HEK293 (cell line): ENCODE data around the gene LRRIQ3.
A peak's percentile ranks its signal among the peaks of the same experiment; 100 is the strongest.

Source experiments
- BCL11A ChIP-seq: fragments of 450-650 bp; formaldehyde crosslinking; IDR thresholded peaks from 2 replicates; pipeline ENCODE4 v1.5.1; 2016; ENCODE audit warnings: low read depth, missing biosample characterization, missing genetic modification characterization
- GLI4 ChIP-seq: fragments of 450-650 bp; formaldehyde crosslinking; IDR thresholded peaks from 2 replicates; pipeline ENCODE4 v1.5.1; 2016; ENCODE audit warnings: missing biosample characterization, missing genetic modification characterization
- KLF1 ChIP-seq: fragments of 450-650 bp; formaldehyde crosslinking; IDR thresholded peaks from 2 replicates; pipeline ENCODE4 v1.5.1; 2016; ENCODE audit warnings: missing biosample characterization, missing genetic modification characterization
- KLF10 ChIP-seq: fragments of 450-650 bp; IDR thresholded peaks from 2 replicates; pipeline ENCODE4 v1.5.1; 2018; ENCODE audit warnings: missing biosample characterization, mild to moderate bottlenecking, missing genetic modification characterization
- MEIS1 ChIP-seq: sonication (generic); formaldehyde crosslinking; IDR thresholded peaks from 2 replicates; pipeline ENCODE4 v1.8.1; 2022; ENCODE audit warnings: missing genetic modification reagents, mild to moderate bottlenecking, borderline replicate concordance
- MZF1 ChIP-seq: fragments of 450-650 bp; formaldehyde crosslinking; IDR thresholded peaks from 2 replicates; pipeline ENCODE4 v1.5.1; 2017; ENCODE audit warnings: missing biosample characterization, missing genetic modification characterization, borderline replicate concordance
- SETDB1 ChIP-seq: IDR thresholded peaks from one replicate; pipeline ENCODE4 v1.6.1; 2017; ENCODE audit warnings: mild to moderate bottlenecking, low read length, moderate library complexity, mixed read lengths; ENCODE audit not compliant: insufficient read length
- ZEB2 ChIP-seq: fragments of 450-650 bp; formaldehyde crosslinking; IDR thresholded peaks from 2 replicates; pipeline ENCODE4 v1.5.1; 2016; ENCODE audit warnings: missing biosample characterization, missing genetic modification characterization
- ZFHX2 ChIP-seq: fragments of 450-650 bp; formaldehyde crosslinking; conservative IDR thresholded peaks from 2 replicates; pipeline ENCODE4 v1.5.1; 2016; ENCODE audit warnings: missing biosample characterization, missing genetic modification characterization
- ZNF10 ChIP-seq: fragments of 450-650 bp; formaldehyde crosslinking; IDR thresholded peaks from 2 replicates; pipeline ENCODE4 v1.5.1; 2017; ENCODE audit warnings: missing biosample characterization, missing genetic modification characterization
- ZNF132 ChIP-seq: fragments of 450-650 bp; formaldehyde crosslinking; IDR thresholded peaks from 2 replicates; pipeline ENCODE4 v1.5.1; 2017; ENCODE audit warnings: missing biosample characterization, missing genetic modification characterization, borderline replicate concordance
- ZNF184 ChIP-seq: fragments of 450-650 bp; IDR thresholded peaks from 2 replicates; pipeline ENCODE4 v1.5.1; 2018; ENCODE audit warnings: missing biosample characterization, mild to moderate bottlenecking, missing genetic modification characterization
- ZNF19 ChIP-seq: fragments of 450-650 bp; formaldehyde crosslinking; IDR thresholded peaks from 2 replicates; pipeline ENCODE4; 2016; ENCODE audit warnings: missing biosample characterization, missing genetic modification characterization, low read depth
- ZNF214 ChIP-seq: fragments of 450-650 bp; formaldehyde crosslinking; IDR thresholded peaks from 2 replicates; pipeline ENCODE4 v1.5.1; 2017; ENCODE audit warnings: missing biosample characterization, mild to moderate bottlenecking, missing genetic modification characterization, borderline replicate concordance
- ZNF23 ChIP-seq: fragments of 450-650 bp; formaldehyde crosslinking; IDR thresholded peaks from 2 replicates; pipeline ENCODE4 v1.5.1; 2016; ENCODE audit warnings: missing biosample characterization, missing genetic modification characterization, borderline replicate concordance
- ZNF391 ChIP-seq: fragments of 450-650 bp; formaldehyde crosslinking; IDR thresholded peaks from 2 replicates; pipeline ENCODE4 v1.5.1; 2016; ENCODE audit warnings: low read depth, missing biosample characterization, missing genetic modification characterization, borderline replicate concordance
- ZNF404 ChIP-seq: fragments of 450-650 bp; formaldehyde crosslinking; IDR thresholded peaks from 2 replicates; pipeline ENCODE4 v1.5.1; 2017; ENCODE audit warnings: missing biosample characterization, missing genetic modification characterization
- ZNF571 ChIP-seq: fragments of 450-650 bp; formaldehyde crosslinking; IDR thresholded peaks from 2 replicates; pipeline ENCODE4 v1.5.0; 2017; ENCODE audit warnings: missing biosample characterization, missing genetic modification characterization
- ZNF785 ChIP-seq: fragments of 450-650 bp; formaldehyde crosslinking; IDR thresholded peaks from 2 replicates; pipeline ENCODE4 v1.5.1; 2016; ENCODE audit warnings: missing biosample characterization, missing genetic modification characterization
- ZNF837 ChIP-seq: fragments of 450-650 bp; formaldehyde crosslinking; IDR thresholded peaks from 2 replicates; pipeline ENCODE4 v1.5.1; 2016; ENCODE audit warnings: missing biosample characterization, missing genetic modification characterization
- TF ChIP-seq, protein P1 (sequence below): fragments of 450-650 bp; formaldehyde crosslinking; IDR thresholded peaks from 2 replicates; pipeline ENCODE4 v1.5.1; 2016; ENCODE audit warnings: missing biosample characterization, missing genetic modification characterization
- TF ChIP-seq, protein P2 (sequence below): fragments of 450-650 bp; formaldehyde crosslinking; IDR thresholded peaks from 2 replicates; pipeline ENCODE4 v1.5.1; 2016; ENCODE audit warnings: missing biosample characterization, missing genetic modification characterization
- TF ChIP-seq, protein P3 (sequence below): fragments of 450-650 bp; formaldehyde crosslinking; IDR thresholded peaks from 2 replicates; pipeline ENCODE4 v1.5.1; 2016; ENCODE audit warnings: missing biosample characterization, missing genetic modification characterization
- TF ChIP-seq, protein P4 (sequence below): fragments of 450-650 bp; formaldehyde crosslinking; IDR thresholded peaks from 2 replicates; pipeline ENCODE4 v1.5.1; 2016; ENCODE audit warnings: missing biosample characterization, missing genetic modification characterization
- TF ChIP-seq, protein P5 (sequence below): fragments of 450-650 bp; formaldehyde crosslinking; optimal IDR thresholded peaks from 2 replicates; pipeline ENCODE3; 2016; ENCODE audit warnings: missing biosample characterization, mild to moderate bottlenecking, missing genetic modification characterization
- TF ChIP-seq, protein P6 (sequence below): fragments of 450-650 bp; formaldehyde crosslinking; IDR thresholded peaks from 2 replicates; pipeline ENCODE4 v1.5.1; 2017; ENCODE audit warnings: missing biosample characterization, mild to moderate bottlenecking, missing genetic modification characterization, moderate library complexity
- TF ChIP-seq, protein P7 (sequence below): IDR thresholded peaks from 2 replicates; pipeline ENCODE4 v1.6.1; 2011; ENCODE audit warnings: mild to moderate bottlenecking, low read depth, low read length, borderline replicate concordance

The LRRIQ3 gene

DNA sequence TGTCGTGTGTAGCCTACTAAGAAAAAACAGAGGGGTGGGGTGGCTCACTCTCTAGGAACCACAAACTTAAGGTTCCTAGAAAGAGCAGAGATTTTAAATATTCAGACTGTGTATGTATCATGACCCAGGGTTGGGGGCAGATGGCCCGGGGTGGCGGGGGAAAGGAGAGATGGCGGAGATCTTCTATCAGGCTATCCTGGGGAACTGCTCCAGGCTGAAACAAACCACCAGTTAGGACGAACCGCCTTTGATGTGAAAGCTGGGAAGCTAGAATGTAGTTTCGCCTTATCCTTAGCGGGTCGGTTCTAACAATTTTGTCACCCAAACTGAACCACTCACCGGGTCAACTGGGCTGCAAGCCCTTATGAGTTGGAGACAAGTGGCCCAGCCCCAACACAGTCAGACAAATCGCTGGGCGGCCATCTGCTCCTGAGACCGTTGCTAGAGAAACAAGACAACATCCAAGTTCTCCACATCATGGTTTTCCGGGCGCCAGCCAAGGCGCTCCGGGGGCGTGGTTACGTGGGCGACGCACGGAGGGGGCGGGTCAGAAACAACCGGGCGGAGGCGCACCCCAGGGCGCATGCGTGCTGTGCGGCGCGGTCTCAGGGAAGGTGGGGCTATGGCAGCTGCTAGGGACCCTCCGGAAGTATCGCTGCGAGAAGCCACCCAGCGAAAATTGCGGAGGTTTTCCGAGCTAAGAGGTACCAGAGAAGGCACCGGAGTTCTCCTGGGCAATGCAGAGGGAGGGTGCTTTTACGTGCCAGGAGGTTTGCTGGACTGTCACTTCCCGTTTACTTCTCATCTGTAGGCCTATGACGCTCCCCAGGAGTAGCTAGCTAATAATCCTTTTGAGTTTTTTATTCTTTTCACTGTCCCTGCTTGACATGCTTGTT is at the start of gene LRRIQ3, which contains the start of gene FPGT (continued):
- TF ChIP-seq, protein P1, sequence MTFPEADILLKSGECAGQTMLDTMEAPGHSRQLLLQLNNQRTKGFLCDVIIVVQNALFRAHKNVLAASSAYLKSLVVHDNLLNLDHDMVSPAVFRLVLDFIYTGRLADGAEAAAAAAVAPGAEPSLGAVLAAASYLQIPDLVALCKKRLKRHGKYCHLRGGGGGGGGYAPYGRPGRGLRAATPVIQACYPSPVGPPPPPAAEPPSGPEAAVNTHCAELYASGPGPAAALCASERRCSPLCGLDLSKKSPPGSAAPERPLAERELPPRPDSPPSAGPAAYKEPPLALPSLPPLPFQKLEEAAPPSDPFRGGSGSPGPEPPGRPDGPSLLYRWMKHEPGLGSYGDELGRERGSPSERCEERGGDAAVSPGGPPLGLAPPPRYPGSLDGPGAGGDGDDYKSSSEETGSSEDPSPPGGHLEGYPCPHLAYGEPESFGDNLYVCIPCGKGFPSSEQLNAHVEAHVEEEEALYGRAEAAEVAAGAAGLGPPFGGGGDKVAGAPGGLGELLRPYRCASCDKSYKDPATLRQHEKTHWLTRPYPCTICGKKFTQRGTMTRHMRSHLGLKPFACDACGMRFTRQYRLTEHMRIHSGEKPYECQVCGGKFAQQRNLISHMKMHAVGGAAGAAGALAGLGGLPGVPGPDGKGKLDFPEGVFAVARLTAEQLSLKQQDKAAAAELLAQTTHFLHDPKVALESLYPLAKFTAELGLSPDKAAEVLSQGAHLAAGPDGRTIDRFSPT (tag by site-specific recombination): no peak
- TF ChIP-seq ZNF214 (tag by site-specific recombination) (no peak), GLI4 (tag by site-specific recombination) (no peak), KLF1 (tag by site-specific recombination) (no peak), MZF1 (tag by site-specific recombination) (0 out of 2 replicates have a peak, but pooled peaks have one; percentile 12), ZNF19 (no peak), ZNF391 (tag by site-specific recombination) (no peak), ZFHX2 (tag by site-specific recombination) (peak; percentile 92), ZNF23 (tag by site-specific recombination) (no peak), ZNF785 (tag by site-specific recombination) (no peak), KLF10 (tag by site-specific recombination) (no peak), MEIS1 (CRISPR knock-in tag) (no peak), ZNF10 (tag by site-specific recombination) (no peak), ZNF571 (tag by site-specific recombination) (no peak), ZNF837 (no peak), ZEB2 (tag by site-specific recombination) (no peak), ZNF132 (tag by site-specific recombination) (no peak), BCL11A (tag by site-specific recombination) (no peak), SETDB1 (no peak), ZNF404 (tag by site-specific recombination) (no peak), ZNF184 (no peak)
- TF ChIP-seq, protein P2, sequence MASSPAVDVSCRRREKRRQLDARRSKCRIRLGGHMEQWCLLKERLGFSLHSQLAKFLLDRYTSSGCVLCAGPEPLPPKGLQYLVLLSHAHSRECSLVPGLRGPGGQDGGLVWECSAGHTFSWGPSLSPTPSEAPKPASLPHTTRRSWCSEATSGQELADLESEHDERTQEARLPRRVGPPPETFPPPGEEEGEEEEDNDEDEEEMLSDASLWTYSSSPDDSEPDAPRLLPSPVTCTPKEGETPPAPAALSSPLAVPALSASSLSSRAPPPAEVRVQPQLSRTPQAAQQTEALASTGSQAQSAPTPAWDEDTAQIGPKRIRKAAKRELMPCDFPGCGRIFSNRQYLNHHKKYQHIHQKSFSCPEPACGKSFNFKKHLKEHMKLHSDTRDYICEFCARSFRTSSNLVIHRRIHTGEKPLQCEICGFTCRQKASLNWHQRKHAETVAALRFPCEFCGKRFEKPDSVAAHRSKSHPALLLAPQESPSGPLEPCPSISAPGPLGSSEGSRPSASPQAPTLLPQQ (tag by site-specific recombination): peak; percentile 66
- TF ChIP-seq, protein P3, sequence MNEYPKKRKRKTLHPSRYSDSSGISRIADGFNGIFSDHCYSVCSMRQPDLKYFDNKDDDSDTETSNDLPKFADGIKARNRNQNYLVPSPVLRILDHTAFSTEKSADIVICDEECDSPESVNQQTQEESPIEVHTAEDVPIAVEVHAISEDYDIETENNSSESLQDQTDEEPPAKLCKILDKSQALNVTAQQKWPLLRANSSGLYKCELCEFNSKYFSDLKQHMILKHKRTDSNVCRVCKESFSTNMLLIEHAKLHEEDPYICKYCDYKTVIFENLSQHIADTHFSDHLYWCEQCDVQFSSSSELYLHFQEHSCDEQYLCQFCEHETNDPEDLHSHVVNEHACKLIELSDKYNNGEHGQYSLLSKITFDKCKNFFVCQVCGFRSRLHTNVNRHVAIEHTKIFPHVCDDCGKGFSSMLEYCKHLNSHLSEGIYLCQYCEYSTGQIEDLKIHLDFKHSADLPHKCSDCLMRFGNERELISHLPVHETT (tag by site-specific recombination): no peak
- TF ChIP-seq, protein P4, sequence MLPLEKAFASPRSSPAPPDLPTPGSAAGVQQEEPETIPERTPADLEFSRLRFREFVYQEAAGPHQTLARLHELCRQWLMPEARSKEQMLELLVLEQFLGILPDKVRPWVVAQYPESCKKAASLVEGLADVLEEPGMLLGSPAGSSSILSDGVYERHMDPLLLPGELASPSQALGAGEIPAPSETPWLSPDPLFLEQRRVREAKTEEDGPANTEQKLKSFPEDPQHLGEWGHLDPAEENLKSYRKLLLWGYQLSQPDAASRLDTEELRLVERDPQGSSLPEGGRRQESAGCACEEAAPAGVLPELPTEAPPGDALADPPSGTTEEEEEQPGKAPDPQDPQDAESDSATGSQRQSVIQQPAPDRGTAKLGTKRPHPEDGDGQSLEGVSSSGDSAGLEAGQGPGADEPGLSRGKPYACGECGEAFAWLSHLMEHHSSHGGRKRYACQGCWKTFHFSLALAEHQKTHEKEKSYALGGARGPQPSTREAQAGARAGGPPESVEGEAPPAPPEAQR: no peak
- TF ChIP-seq, protein P5, sequence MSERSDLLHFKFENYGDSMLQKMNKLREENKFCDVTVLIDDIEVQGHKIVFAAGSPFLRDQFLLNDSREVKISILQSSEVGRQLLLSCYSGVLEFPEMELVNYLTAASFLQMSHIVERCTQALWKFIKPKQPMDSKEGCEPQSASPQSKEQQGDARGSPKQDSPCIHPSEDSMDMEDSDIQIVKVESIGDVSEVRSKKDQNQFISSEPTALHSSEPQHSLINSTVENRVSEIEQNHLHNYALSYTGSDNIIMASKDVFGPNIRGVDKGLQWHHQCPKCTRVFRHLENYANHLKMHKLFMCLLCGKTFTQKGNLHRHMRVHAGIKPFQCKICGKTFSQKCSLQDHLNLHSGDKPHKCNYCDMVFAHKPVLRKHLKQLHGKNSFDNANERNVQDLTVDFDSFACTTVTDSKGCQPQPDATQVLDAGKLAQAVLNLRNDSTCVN: no peak
- TF ChIP-seq, protein P6, sequence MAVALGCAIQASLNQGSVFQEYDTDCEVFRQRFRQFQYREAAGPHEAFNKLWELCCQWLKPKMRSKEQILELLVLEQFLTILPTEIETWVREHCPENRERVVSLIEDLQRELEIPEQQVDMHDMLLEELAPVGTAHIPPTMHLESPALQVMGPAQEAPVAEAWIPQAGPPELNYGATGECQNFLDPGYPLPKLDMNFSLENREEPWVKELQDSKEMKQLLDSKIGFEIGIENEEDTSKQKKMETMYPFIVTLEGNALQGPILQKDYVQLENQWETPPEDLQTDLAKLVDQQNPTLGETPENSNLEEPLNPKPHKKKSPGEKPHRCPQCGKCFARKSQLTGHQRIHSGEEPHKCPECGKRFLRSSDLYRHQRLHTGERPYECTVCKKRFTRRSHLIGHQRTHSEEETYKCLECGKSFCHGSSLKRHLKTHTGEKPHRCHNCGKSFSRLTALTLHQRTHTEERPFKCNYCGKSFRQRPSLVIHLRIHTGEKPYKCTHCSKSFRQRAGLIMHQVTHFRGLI: peak; percentile 69; the same call in 1 of the 2 replicates
- TF ChIP-seq, protein P7, sequence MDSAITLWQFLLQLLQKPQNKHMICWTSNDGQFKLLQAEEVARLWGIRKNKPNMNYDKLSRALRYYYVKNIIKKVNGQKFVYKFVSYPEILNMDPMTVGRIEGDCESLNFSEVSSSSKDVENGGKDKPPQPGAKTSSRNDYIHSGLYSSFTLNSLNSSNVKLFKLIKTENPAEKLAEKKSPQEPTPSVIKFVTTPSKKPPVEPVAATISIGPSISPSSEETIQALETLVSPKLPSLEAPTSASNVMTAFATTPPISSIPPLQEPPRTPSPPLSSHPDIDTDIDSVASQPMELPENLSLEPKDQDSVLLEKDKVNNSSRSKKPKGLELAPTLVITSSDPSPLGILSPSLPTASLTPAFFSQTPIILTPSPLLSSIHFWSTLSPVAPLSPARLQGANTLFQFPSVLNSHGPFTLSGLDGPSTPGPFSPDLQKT: no peak
